Stimulated activated CD8-positive, alpha-beta memory T cell treated with anti-CD3 and anti-CD28 coated beads, Interleukin-4, amount 100 ng/mL, for 24 hours (primary cell): ENCODE data around the gene ARL6IP6.
"Not testable (repeated sequence)": the region's sequence is repeated elsewhere in the genome, so short reads cannot be mapped to it uniquely, and the experiment has no call there.

Source experiments
- DNase-seq: peaks from one replicate; pipeline ENCODE4 v3.0.0-alpha.2; 2020; ENCODE audit warnings: low read depth

Gene ARL6IP6

DNA sequence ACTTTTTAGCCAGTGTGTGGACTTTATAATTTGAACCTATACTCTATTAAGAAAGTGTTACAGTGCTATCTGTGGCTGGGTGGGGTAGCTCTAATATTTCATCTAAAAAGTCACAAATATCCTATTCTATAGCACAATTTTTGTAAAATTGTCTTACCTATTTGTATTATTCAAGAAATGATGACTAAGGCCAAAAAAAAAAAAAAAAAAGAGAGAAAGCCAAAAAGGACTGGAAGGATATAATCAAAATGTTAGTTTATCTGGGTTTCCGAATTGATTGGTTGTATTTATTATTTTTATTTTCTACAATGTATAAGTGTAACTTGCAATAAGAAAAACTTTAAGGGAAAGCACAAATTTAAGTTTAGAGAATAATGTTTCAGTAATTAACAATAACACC, 5.5 kb downstream of the ARL6IP6 start:
- no peak for DNase-seq

DNA sequence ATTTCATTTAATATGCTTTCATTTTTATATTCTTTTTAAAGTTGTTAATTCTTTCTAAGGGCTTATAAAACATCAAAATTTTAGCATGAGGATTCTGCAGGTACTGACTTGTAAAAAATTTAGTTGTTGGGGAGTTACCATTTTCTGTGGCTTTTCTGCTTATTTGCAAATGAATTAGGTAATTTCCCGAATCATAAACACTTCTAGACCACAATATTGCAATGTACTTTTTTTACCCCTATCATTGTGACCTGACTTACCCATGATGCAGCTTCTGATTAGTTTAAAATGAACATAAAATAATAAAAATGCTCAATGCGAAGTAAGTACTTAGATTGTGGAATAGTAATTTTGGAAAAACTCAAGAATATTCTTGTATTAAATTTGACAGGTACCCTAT, 11.4 kb downstream of the ARL6IP6 start:
- DNase-seq, result no peak

DNA sequence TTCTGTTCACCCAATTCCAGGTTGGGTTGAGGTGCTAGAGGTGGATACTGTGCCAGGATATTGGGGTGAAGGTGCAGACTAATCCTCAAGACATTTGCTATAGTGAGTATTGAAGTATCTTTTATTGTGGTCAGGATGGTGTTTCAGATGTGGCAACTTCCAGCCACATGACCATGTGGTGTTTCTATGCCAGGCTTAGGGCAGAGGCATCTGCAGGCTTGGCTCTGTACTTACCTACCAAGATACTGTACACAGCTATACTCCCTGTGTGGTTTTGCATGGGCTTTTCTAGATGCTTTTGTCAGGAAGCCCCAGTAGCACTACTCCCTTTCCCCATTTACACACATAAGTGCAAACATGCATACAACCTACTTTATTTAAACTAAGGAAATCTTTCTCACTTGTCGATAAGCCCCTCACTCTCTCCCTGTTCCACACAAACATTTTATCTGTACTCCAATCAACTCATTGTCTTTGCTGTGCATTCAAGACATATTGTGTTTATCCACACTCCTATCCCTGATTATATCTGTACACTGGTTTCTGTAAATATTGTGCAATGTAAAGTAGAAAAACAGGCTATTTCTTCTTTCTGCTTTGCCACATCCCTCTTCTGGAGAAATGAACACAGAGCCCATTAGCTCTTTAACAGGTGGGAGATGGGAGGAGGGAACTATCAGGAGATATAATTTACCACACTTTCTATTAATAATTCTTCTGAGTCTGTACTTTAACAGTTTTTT, 12.3 kb downstream of the ARL6IP6 start:
- DNase-seq, result no peak

DNA sequence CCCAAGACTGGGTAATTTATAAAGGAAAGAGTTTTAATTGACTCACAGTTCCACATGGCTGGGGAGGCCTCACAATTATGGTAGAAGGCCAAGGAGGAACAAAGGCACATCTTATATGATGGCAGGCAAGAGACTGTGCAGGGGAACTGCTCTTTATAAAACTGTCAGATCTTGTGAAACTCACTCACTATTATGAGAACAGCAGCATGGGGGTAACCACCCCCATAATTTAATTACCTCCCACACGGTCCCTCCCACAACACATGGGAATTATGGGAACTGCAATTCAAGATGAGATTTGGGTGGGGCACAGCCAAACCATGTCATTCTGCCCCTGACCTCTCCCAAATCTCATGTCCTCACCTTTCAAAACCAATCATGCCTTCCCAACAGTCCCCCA, 19.1 kb downstream of the ARL6IP6 start:
- not testable (repeated sequence) for DNase-seq

DNA sequence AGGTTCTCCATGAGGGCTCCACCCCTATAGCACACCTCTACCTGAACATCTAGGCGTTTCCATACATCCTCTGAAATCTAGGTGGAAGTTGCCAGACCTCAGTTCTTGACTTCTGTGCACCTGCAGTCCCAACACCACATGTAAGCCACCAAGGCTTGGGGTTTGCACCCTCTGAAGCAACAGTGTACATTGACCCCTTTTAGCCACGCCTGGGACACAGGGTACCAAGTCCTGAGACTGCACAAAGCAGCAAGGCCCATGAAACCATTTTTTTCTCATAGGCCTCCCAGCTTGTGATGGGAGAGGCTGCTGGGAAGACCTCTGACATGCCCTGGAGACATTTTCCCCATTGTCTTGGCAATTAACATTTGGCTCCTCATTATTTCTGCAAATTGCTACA, 20.0 kb downstream of the ARL6IP6 start:
- no peak for DNase-seq

DNA sequence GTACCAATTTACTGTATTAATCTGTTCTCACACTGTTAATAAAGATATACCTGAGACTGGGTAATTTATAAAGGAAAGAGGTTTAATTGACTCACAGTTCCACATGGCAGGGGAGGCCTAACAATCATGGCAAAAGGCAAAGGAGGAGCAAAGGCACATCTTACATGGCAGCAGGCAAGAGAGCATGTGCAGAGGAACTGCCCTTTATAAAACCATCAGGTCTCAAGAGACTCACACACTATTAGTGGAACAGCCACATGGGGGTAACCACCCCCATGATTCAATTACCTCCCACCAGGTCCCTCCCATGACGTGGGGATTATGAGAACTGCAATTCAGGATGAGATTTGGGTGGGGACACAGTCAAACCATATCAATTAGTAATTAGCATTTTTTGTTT, 21.3 kb downstream of the ARL6IP6 start:
- DNase-seq, result not testable (repeated sequence)

DNA sequence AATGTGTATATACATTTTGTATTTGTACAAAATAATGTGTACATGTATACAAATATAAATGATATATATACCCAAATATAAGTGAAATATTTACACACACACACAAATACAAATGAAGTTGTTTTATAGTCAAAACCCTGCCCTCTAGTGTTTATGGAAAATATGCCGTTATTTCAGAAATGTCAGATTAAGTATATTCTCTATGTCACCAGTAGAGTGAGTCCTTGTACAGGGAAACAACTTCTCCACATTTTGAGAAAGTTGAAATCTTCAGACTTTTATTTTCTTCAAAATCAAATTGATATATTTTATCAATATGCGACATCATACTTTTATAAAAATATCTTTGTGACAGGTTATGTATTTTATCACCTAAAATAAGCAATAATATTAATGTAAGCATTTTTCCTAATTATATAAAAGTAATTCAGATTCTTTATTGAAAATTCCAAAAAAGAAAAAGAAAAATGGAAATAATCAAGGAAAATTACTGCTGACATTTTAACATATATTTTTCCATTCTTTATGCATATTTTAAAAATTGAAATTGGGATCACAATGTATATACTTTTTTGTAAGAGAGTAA, 22.4 kb downstream of the ARL6IP6 start:
- DNase-seq, result no peak

DNA sequence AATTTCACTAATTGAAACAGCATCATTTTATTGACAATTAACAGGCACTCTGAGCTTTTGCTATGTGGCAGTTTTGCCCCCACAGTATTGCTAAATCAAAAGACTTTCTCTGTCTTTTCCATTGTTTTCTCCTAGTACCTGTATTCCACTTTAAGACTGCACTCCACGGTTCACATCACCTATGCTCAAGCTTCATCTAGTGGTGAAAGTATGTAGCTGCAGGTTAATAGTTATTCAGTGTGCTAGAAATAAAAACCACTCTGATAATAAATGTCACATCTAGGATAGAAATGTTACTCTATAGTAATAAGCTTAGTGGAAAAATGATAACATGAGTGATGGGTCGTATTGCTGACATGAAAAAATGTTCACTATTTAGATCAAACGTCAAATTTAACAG, 24.6 kb downstream of the ARL6IP6 start:
- DNase-seq, result no peak

DNA sequence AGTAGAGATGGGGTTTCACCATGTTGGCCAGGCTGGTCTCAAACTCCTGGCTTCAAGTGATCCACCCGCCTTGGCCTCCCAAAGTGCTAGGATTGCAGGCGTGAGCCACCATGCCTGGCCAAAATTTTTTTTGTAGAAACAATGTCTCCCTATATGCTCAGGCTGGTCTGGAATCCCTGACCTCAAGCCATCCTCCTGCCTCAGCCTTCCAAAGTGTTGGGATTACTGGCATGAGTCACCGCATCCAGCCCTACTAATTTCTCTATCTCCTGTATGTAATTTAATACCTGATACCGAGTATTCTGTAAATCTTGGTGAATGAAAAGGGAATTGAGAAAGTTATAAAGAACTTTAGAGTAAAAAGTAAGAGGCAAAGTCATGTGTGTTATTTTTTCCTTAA, 29.3 kb downstream of the ARL6IP6 start:
- DNase-seq, result not testable (repeated sequence)

DNA sequence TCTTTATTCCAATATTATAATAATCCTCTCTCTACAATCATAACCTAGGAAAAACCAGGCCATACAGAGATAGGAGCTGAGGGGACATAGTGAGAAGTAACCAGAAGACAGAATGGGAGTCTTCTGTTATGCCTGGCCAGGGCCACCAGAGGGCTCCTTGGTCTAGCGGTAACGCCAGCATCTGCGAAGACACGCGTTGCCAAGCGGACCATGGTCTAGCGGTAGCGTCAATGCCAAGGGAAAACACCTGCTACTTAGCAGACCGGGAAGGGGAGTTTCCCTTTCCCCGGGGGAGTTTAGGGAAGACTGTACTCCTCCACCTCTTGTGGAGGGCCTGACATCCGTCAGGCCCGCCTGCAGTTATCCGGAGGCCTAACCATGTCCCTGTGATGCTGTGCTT, 36.6 kb downstream of the ARL6IP6 start:
- no peak for DNase-seq

DNA sequence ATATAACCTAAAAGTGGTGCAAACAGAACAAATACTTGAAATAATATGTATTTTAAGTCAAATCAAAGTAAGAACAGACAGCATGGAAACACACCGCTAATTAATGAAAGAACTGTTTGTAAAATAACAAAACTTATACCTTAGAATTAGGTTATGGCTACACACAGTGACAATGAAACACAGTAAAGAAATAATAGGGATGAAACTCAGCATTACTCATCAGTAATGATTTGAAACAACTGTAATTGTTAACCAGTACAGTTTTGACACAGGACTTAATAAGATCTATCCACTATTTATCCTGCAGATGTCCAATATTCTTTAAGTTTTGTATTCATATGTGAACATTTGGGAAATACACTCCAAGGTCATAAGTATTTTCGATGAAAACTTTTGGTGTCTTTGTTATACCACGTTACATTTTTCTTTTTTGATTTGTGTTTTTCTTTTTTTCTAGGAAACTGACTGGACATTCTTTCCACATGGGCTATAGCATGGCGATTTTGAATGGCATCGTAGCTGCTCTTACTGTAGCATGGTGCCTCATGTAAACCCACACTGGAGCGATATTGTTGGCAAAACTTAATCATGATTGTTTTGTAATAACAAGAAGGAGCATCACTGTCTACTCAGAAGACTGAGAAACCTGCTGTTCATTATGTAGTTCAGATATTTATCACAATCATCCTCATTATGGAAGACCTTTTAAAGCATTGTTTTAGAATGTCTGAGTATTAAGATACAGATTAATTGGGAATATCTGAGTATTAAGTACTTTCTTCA, 41.1 kb downstream of the ARL6IP6 start:
- DNase-seq, result no peak

DNA sequence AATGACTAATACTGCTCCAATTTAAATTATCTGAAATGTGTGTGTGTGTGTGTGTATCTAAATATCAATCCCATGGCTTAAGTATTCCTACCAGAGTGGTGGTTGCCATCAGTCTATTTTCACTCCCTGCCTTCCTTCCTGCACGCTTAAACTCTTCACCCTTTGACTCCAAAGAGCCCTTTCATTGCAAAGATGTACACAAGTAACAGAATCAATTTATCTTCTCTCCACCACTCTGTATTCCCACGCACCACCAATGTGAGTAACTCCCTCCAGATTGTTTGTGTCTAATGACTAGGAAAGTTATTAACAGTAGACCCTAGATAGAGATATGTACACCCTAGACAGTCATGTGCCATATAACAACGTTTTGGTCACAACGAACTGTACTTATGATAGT, 42.8 kb downstream of the ARL6IP6 start:
- no peak for DNase-seq

DNA sequence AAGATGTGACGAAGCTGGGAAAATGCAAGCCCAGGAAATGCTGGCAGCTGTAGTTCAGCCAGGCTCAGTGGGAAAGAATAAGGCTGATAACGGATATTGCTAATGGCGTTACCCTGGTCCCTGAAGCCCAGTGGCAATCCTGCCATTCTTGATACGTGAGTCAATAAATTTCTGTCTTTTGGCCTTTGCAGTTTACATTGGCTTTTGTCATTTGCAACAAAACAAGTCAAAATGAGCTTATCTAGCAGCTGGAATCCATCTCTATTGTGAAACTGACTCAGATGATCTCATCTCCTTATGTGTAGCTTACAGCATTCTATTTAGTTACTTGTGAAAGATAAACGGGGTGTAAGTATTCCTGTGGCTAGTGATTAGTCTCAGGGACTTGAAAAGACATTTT, 43.8 kb downstream of the ARL6IP6 start:
- DNase-seq, result no peak

DNA sequence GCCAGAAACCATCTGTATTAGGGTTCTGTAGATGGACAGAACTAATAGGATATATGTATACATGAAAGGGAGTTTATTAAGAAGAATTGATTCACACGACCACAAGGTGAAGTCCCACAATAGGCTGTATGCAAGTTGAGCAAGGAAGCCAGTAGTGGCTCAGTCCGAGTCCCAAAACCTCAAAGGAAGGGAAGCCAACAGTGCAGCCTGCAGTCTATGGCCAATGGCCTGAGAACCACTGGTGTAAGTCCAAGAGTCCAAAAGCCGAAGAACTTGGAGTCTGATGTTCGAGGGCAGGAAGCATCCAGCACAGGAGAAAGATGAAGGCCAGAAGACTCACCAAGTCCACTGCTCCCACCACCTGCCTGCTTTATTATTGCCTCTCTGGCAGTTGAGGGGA, 44.8 kb downstream of the ARL6IP6 start:
- DNase-seq, result not testable (repeated sequence)

DNA sequence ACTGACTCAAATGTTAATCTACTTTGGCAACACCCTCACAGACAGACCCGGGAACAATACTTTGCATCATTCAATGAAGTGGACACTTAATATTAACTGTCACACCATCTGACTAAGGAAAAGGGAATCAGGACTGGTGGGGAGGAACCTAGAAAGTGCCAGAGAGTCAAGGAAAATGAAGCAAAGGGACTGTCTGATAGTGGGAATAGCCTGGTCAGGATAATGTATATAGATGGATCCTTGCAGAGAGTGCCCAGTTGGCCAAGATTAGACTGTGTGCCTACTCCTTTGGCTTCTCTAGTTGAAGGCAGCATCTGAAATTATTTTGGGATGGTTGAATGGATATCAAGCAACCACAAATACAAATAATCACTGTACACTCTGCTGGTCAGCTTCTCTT, 45.2 kb downstream of the ARL6IP6 start:
- no peak for DNase-seq

DNA sequence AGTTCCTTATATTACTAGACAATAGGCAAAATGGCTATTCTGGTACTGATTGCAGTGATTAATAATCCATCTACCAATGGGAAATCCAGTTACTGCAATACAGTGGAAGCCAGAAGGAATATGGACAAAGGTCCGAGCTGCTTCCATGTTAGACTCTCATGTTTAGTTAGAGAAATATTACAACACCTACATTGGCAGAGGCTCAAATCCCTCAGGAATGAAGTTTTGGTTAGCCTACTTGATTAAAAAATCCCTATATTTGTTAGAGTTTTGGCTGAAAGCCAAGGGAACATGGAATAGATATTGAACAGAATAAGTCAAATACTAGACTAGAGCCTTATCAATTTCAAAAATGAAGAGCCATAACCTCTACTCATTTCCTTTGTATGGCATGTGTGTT, 48.5 kb downstream of the ARL6IP6 start:
- DNase-seq, result no peak

DNA sequence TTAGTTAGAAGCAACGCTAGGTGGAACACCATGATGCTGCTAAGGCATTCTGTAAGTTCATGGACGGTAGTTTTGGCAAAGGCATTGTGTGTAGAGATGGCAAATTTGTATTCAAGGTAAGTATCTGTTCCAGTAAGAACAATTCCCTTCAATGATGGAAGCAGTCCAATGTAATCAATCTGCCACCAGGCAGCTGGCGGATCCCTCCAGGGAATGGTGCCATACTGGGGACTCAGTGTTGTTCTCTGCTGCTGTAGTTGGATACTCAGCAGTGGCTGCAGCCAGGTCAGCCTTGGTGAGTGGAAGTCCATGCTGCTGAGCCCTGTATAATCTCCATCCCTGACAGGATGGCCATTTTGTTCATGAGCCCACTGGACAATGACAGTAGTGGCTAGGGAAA, 62.8 kb downstream of the ARL6IP6 start:
- DNase-seq, result no peak

DNA sequence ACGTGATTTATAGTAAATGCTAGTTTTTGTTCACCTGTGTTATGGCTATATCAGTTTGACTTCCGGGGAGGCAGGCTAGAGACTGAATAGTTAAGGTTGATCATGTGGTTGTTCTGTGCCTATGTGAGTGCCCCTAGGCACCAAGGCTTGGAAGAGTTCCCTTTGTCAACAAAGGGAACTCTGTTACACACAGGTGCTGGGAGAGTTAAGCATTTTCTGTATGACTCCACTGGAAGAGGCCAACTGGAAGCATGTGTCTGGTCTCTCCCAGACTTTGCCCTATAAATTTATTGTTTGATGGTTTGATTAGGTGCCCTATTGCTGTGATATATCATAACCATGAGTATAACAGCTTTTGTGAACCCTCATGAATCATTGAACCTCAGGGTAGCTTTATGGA, 63.8 kb downstream of the ARL6IP6 start:
- DNase-seq, result no peak

DNA sequence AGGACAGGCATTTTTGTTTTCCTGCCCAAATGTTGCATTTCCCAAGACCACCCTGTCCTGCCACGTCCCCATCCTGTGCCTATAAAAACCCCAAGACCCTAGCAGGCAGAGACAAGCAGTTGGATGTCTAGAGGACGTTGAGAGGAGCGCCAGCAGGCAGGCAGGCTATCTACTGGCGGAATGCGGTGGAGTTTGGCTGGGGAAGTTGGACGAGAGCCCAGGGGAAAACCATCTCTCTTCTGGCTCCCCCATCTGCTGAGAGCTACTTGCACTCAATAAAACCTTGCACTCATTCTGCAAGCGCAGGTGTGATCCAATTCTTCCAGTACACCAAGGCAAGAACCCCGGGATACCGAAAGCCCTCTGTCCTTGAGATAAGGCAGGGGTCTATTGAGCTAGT, 72.5 kb downstream of the ARL6IP6 start:
- no peak for DNase-seq

DNA sequence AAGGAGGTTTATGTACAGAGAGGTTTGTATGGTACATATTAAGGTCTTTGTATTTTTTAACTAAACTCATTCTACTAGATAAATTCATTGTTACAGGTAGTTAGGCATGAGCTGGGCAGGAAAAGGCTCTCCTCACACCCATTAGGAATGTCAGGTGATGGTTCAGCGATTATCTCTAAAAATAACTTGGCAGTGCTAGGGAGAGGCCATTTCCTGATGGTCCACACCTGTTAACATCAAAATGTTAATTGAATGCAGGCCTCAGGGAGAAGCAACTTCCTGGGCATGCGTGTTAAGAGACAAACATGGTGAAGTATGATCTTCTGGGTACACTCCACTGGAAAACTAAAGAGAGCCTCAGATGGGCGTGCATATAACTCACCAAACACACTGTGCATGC, 73.6 kb downstream of the ARL6IP6 start:
- no peak for DNase-seq

DNA sequence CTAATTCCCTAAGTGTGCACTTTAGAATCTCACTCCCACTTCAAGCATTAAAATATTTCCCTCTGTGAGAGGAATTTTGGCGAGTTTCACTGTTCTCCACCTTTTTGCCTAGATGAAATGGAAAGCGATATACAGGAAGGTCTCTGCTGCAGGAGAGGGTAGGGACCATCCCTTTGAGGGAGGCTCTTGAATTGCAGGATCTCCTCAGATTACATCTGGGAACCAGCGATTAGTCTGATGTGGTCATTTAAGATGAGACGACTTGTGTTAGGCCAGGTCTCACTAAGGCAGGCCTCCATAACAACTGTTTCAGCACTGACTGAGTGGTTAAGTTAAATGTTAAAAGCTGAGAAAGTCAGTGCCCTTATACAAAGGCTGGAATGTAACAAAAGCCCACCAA, 74.6 kb downstream of the ARL6IP6 start:
- DNase-seq, result no peak

DNA sequence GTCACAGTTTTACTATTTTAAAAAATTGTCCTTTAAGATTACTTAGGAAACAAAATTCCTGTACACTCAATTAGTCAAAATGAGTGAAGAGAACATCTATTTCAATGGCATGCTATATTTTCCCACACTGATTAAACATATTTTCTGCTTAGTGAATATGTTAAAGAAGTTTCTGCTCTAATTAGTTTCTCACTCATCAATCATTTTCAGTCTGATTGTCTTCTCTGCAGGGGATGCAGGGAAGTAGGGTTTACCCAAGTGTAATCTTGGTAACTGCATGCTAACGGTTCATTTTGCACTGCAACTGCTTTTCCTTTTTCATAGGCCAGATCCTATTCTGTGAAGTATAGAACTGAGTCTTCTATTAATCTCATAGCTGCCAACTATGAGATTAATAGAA, 78.5 kb downstream of the ARL6IP6 start:
- no peak for DNase-seq

DNA sequence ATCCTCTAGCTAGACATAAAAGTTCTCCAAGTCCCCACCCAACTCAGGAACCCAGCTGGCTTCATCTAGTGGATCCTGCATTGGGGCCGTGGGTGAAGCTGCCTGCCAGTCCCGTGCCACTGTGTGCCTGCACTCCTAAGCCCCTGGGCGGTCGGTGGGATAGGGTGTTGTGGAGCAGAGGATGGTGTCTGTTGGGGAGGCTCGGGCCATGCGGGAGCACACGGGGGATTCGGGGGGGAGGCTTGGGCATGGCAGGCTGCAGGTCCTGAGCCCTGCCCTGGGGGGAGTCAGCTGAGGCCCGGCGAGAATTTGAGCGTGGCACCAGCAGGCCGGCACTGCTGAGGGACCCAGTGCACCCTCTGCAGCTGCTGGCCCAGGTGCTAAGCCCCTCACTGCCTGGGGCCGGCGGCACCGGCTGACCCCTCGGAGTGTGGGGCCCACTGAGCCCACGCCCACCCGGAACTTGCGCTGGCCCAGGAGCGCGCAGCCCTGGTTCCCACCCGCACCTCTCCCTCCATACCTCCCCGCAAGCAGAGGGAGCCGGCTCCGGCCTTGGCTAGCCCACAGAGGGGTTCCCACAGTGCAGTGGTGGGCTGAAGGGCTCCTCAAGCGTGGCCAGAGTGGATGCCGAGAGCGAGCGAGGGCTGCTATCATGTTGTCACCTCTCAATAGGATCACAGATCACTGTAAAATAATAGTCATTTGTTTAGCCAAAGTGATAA, 86.4 kb downstream of the ARL6IP6 start:
- DNase-seq, result no peak
